OCI-LY3 (cell line): ENCODE data around the gene BRINP1.

Experiments used
- H2AFZ ChIP-seq: fragments of 200-600, 300-600 bp; shearing (Covaris generic); 2 replicates; pipeline ENCODE4 v1.6.0; 2014; ENCODE audit warnings: antibody characterized with exemption, low read depth, low read length
- H3K27ac ChIP-seq: fragments of 200-600, 300-600 bp; sonication (generic); 2 replicates; pipeline ENCODE4 v1.5.1; 2014; ENCODE audit warnings: mild to moderate bottlenecking, low read length, moderate library complexity, mixed read lengths
- H3K27me3 ChIP-seq: fragments of 200-600, 300-600 bp; sonication (generic); 2 replicates; pipeline ENCODE4 v1.6.1; 2014; ENCODE audit warnings: low read depth, low read length, mixed read lengths
- H3K36me3 ChIP-seq: fragments of 200-600, 300-600 bp; sonication (generic); replicated peaks from 2 replicates; pipeline ENCODE3; 2014; ENCODE audit warnings: low read depth, low read length, mixed read lengths
- H3K4me1 ChIP-seq: fragments of 300-600, 200-600 bp; sonication (generic); 2 replicates; pipeline ENCODE4 v1.6.1; 2014; ENCODE audit warnings: low read length, mixed read lengths
- H3K4me2 ChIP-seq: fragments of 200-600, 300-600 bp; sonication (generic); 2 replicates; pipeline ENCODE4 v1.6.1; 2014; ENCODE audit warnings: low read length, mixed read lengths
- H3K4me3 ChIP-seq: fragments of 300-600, 200-600 bp; sonication (generic); 2 replicates; pipeline ENCODE4 v1.5.1; 2014; ENCODE audit warnings: antibody characterized with exemption, mild to moderate bottlenecking, low read length, moderate library complexity
- H3K79me2 ChIP-seq: fragments of 300-600, 200-600 bp; shearing (Covaris generic); 2 replicates; pipeline ENCODE4 v1.6.1; 2014; ENCODE audit warnings: mild to moderate bottlenecking, low read length, mixed read lengths
- H3K9ac ChIP-seq: fragments of 300-600, 200-600 bp; shearing (Covaris generic); 2 replicates; pipeline ENCODE4 v1.6.0; 2014; ENCODE audit warnings: mild to moderate bottlenecking, low read length, moderate library complexity
- H3K9me3 ChIP-seq: fragments of 200-600, 300-600 bp; shearing (Covaris generic); 2 replicates; pipeline ENCODE4 v1.6.1; 2014; ENCODE audit warnings: low read length, mixed read lengths; ENCODE audit not compliant: insufficient read depth
- H4K20me1 ChIP-seq: fragments of 200-600, 300-600 bp; sonication (generic); 2 replicates; pipeline ENCODE4 v1.6.1; 2016; ENCODE audit warnings: low read length, mixed read lengths; ENCODE audit not compliant: insufficient read depth
- CTCF ChIP-seq: fragments of 200-600, 300-600 bp; sonication (generic); IDR thresholded peaks from 2 replicates; pipeline ENCODE4 v1.5.1; 2014; ENCODE audit warnings: antibody characterized with exemption, low read length, low read depth
- EZH2phosphoT487 ChIP-seq: fragments of 200-600 bp; shearing (Covaris generic); IDR thresholded peaks from 2 replicates; pipeline ENCODE4 v1.6.1; 2018; ENCODE audit warnings: antibody characterized with exemption, mixed run types, low read depth

The BRINP1 gene

GRCh38 chr9:119273325-119273904, 95.8 kb downstream of the BRINP1 start:
- Histone ChIP-seq H2AFZ (no peak overlapping the region), H3K27ac (no peak overlapping the region), H3K9ac (no peak overlapping the region), H3K9me3 (no peaks in the 10 kb centered on the region), H3K79me2 (no peaks in the 10 kb centered on the region), H3K4me1 (no peaks in the 10 kb centered on the region), H3K36me3 (no peaks in the 10 kb centered on the region), H3K4me2 (no peak overlapping the region), H4K20me1 (no peaks in the 10 kb centered on the region), H3K4me3 (no peak overlapping the region), H3K27me3 (no peaks in the 10 kb centered on the region)
- TF ChIP-seq EZH2phosphoT487 (no peak), CTCF (no peak)

- Histone ChIP-seq H3K79me2 (no peaks in the 10 kb centered on the region), H3K27ac (no peak overlapping the region), H3K9me3 (no peaks in the 10 kb centered on the region), H3K4me2 (no peak overlapping the region), H3K27me3 (no peaks in the 10 kb centered on the region), H3K9ac (no peak overlapping the region), H3K4me1 (no peaks in the 10 kb centered on the region), H4K20me1 (no peaks in the 10 kb centered on the region), H3K36me3 (no peaks in the 10 kb centered on the region), H2AFZ (no peak overlapping the region), H3K4me3 (no peak overlapping the region)
- TF ChIP-seq CTCF (no peak), EZH2phosphoT487 (no peak)
Measured at GRCh38 chr9:119272500-119273211, 96.6 kb downstream of the BRINP1 start.

GRCh38 chr9:119268985-119269384, 100.2 kb downstream of the BRINP1 start:
- Histone ChIP-seq H3K36me3 (no peaks in the 10 kb centered on the region), H3K27ac (no peak overlapping the region), H3K4me1 (no peaks in the 10 kb centered on the region), H3K4me3 (no peak overlapping the region), H3K79me2 (no peaks in the 10 kb centered on the region), H2AFZ (no peak overlapping the region), H3K27me3 (no peaks in the 10 kb centered on the region), H3K9ac (no peak overlapping the region), H3K9me3 (no peaks in the 10 kb centered on the region), H3K4me2 (no peak overlapping the region), H4K20me1 (no peaks in the 10 kb centered on the region)
- TF ChIP-seq CTCF (no peak), EZH2phosphoT487 (no peak)

- Histone ChIP-seq H3K27me3 (no peaks in the 10 kb centered on the region), H3K9ac (no peak overlapping the region), H3K27ac (no peak overlapping the region), H3K9me3 (no peaks in the 10 kb centered on the region), H3K4me1 (no peaks in the 10 kb centered on the region), H2AFZ (no peak overlapping the region), H3K79me2 (no peaks in the 10 kb centered on the region), H4K20me1 (no peaks in the 10 kb centered on the region), H3K4me3 (no peak overlapping the region), H3K36me3 (no peaks in the 10 kb centered on the region), H3K4me2 (no peak overlapping the region)
- TF ChIP-seq CTCF (no peak), EZH2phosphoT487 (no peak)
Measured at GRCh38 chr9:119264165-119264564, 105.1 kb downstream of the BRINP1 start.
